Osteoblast (primary cell): ENCODE results near the gene MAP3K7. TPM values are rescaled to one million over a fixed set of nuclear protein-coding genes. Genes with fewer than 3 reads are reported as not detected.
A peak's percentile ranks its signal among the peaks of the same experiment; 100 is the strongest.

Source experiments
- DNase-seq: peaks from one replicate; pipeline ENCODE4 v3.0.0; 2011; ENCODE audit warnings: low spot score, mixed read lengths; ENCODE audit not compliant: insufficient read length; ENCODE audit errors: missing footprints
- H2AFZ ChIP-seq: 2 replicates; pipeline ENCODE4 v1.6.0; 2011; ENCODE audit warnings: mild to moderate bottlenecking, low read length
- H3K27ac ChIP-seq: 2 replicates; pipeline ENCODE4 v1.5.1; 2011; ENCODE audit warnings: mild to moderate bottlenecking, low read depth, low read length, moderate library complexity
- H3K27me3 ChIP-seq: 2 replicates; pipeline ENCODE4 v1.6.0; 2012; ENCODE audit warnings: mild to moderate bottlenecking, control low read depth, inconsistent platforms, low read length, moderate library complexity; ENCODE audit not compliant: insufficient read depth
- H3K36me3 ChIP-seq: 2 replicates; pipeline ENCODE4 v1.5.1; 2011; ENCODE audit warnings: mild to moderate bottlenecking, low read length, control low read depth, moderate library complexity; ENCODE audit not compliant: insufficient read depth
- H3K4me1 ChIP-seq: 2 replicates; pipeline ENCODE4 v1.5.1; 2011; ENCODE audit warnings: mild to moderate bottlenecking, low read length, control low read depth, moderate library complexity; ENCODE audit not compliant: insufficient read depth
- H3K4me2 ChIP-seq: 2 replicates; pipeline ENCODE4 v1.6.0; 2011; ENCODE audit warnings: mild to moderate bottlenecking, low read length; ENCODE audit not compliant: insufficient read depth
- H3K4me3 ChIP-seq: fragments of 200-600 bp; sonication (generic); 3 replicates; pipeline ENCODE4 v1.5.1; 2012; ENCODE audit warnings: mild to moderate bottlenecking, low read length, inconsistent platforms; ENCODE audit not compliant: insufficient read depth
- H3K79me2 ChIP-seq: 2 replicates; pipeline ENCODE4 v1.6.0; 2012; ENCODE audit warnings: mild to moderate bottlenecking, low read length, control low read depth, inconsistent platforms; ENCODE audit not compliant: insufficient read depth
- H3K9me3 ChIP-seq: 2 replicates; pipeline ENCODE4 v1.5.1; 2011; ENCODE audit warnings: low read depth, low read length, control low read depth
- H4K20me1 ChIP-seq: 2 replicates; pipeline ENCODE4 v1.6.0; 2012; ENCODE audit warnings: mild to moderate bottlenecking, low read length, control low read depth; ENCODE audit not compliant: insufficient read depth
- total RNA-seq: library from RNA; depleted of rRNA; stranded (reverse); fragments of >200 nt; gene quantifications from 2 replicates; pipeline ENCODE4 v1.2.3, GENCODE V29; 2012
- TF ChIP-seq, protein P1 (sequence below): IDR thresholded peaks from 2 replicates; pipeline ENCODE4 v1.5.1; 2011; ENCODE audit warnings: mild to moderate bottlenecking, low read depth, low read length, moderate library complexity; ENCODE audit errors: extremely low read depth

The MAP3K7 gene
- 38.4 and 39.2 TPM in 2 replicates for total RNA-seq

GRCh38 chr6:90586836-90587638 is at the start of gene MAP3K7:
Gene MAP3K7 (minus strand): TSS chr6:90587072. CDS start chr6:90586883, 189 bp downstream.
- H2AFZ ChIP-seq: peak within 1 kb of the TSS; percentile 93
- peaks cover 39% of the 10 kb centered on the region for H4K20me1 ChIP-seq
- peaks cover 47% of the 10 kb centered on the region for H3K79me2 ChIP-seq
- TF ChIP-seq, protein P1, sequence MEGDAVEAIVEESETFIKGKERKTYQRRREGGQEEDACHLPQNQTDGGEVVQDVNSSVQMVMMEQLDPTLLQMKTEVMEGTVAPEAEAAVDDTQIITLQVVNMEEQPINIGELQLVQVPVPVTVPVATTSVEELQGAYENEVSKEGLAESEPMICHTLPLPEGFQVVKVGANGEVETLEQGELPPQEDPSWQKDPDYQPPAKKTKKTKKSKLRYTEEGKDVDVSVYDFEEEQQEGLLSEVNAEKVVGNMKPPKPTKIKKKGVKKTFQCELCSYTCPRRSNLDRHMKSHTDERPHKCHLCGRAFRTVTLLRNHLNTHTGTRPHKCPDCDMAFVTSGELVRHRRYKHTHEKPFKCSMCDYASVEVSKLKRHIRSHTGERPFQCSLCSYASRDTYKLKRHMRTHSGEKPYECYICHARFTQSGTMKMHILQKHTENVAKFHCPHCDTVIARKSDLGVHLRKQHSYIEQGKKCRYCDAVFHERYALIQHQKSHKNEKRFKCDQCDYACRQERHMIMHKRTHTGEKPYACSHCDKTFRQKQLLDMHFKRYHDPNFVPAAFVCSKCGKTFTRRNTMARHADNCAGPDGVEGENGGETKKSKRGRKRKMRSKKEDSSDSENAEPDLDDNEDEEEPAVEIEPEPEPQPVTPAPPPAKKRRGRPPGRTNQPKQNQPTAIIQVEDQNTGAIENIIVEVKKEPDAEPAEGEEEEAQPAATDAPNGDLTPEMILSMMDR: no peak
- H3K36me3 ChIP-seq: no peaks in the 10 kb centered on the region
- peak within 1 kb of the TSS; percentile 93 for H3K4me2 ChIP-seq
- H3K27me3 ChIP-seq: no peaks in the 10 kb centered on the region
- H3K4me1 ChIP-seq: peaks cover 37% of the 10 kb centered on the region
- H3K9me3 ChIP-seq: no peaks in the 10 kb centered on the region
- H3K4me3 ChIP-seq: peak within 1 kb of the TSS; percentile 96
- DNase-seq: peak; percentile 86
- peak within 1 kb of the TSS; percentile 94 for H3K27ac ChIP-seq

- no peak for DNase-seq
Measured at GRCh38 chr6:90631046-90631445, 44.2 kb upstream of the MAP3K7 start.

GRCh38 chr6:90621581-90621980 is 34.7 kb upstream of the MAP3K7 start:
- H3K4me1 ChIP-seq: no peaks in the 10 kb centered on the region
- DNase-seq: no peak
- no peaks in the 10 kb centered on the region for H4K20me1 ChIP-seq
- no peaks in the 10 kb centered on the region for H3K9me3 ChIP-seq
- H3K4me3 ChIP-seq: no peak overlapping the region
- no peak overlapping the region for H2AFZ ChIP-seq
- TF ChIP-seq, protein P1: no peak
- H3K36me3 ChIP-seq: no peaks in the 10 kb centered on the region
- H3K27ac ChIP-seq: no peak overlapping the region
- no peaks in the 10 kb centered on the region for H3K27me3 ChIP-seq
- H3K79me2 ChIP-seq: no peaks in the 10 kb centered on the region
- no peak overlapping the region for H3K4me2 ChIP-seq

More at GRCh38 chr6:90631046-90631445, 44.2 kb upstream of the MAP3K7 start:
- Histone ChIP-seq H3K4me3 (no peak overlapping the region), H3K79me2 (no peaks in the 10 kb centered on the region), H2AFZ (no peak overlapping the region), H3K4me2 (no peak overlapping the region), H3K36me3 (no peaks in the 10 kb centered on the region), H3K4me1 (no peaks in the 10 kb centered on the region), H3K9me3 (no peaks in the 10 kb centered on the region), H4K20me1 (no peaks in the 10 kb centered on the region), H3K27ac (no peak overlapping the region), H3K27me3 (no peaks in the 10 kb centered on the region)
- TF ChIP-seq, protein P1: no peak

GRCh38 chr6:90619221-90619620 is 32.3 kb upstream of the MAP3K7 start:
- Histone ChIP-seq H3K27ac (no peak overlapping the region), H3K79me2 (no peaks in the 10 kb centered on the region), H3K9me3 (no peaks in the 10 kb centered on the region), H3K36me3 (no peaks in the 10 kb centered on the region), H4K20me1 (no peaks in the 10 kb centered on the region), H3K4me1 (no peaks in the 10 kb centered on the region), H3K4me2 (no peak overlapping the region), H3K4me3 (no peak overlapping the region), H3K27me3 (no peaks in the 10 kb centered on the region), H2AFZ (no peak overlapping the region)
- no peak for DNase-seq
- TF ChIP-seq, protein P1: no peak
